A673 (cell line): ENCODE measurements around the gene MXRA8. TPM values are rescaled to one million over a fixed set of nuclear protein-coding genes. Genes with fewer than 3 reads are reported as not detected.

Source experiments
- BruUV-seq: library from RNA; stranded (reverse); fragments of 400-500 nt; replicated peaks from 2 replicates; lab custom pipeline; 2021; lab: Mats Ljungman, UMichigan
- CTCF ChIA-PET: fragments of 300-600 bp; sonication (Branson Sonifier 250); formaldehyde crosslinking; loops from one replicate; lab custom pipeline; 2022; ENCODE audit warnings: antibody characterized with exemption; lab: Charles Lee
- POLR2A ChIA-PET: fragments of 300-600 bp; sonication (Branson Sonifier 250); formaldehyde crosslinking; loops from one replicate; lab custom pipeline; 2022; ENCODE audit warnings: antibody characterized with exemption; ENCODE audit not compliant: low non-redundant PET; lab: Charles Lee
- DNase-seq: peaks from one replicate; pipeline ENCODE4 v3.0.0-alpha.2; 2015; ENCODE audit warnings: low spot score
- H3K27ac ChIP-seq: fragments of 200-600 bp; sonication (generic); 2 replicates; pipeline ENCODE4 v1.5.1; 2016; ENCODE audit warnings: mixed run types, low read depth, mild to moderate bottlenecking, mixed read lengths, antibody characterized with exemption, low read length; ENCODE audit not compliant: poor library complexity, severe bottlenecking
- H3K27me3 ChIP-seq: fragments of 200-600 bp; sonication (generic); replicated peaks from 2 replicates; pipeline ENCODE4 v1.6.1; 2017; ENCODE audit warnings: mixed run types, low read depth, mild to moderate bottlenecking, mixed read lengths, antibody characterized with exemption, low read length; ENCODE audit not compliant: insufficient read depth, poor library complexity
- H3K36me3 ChIP-seq: fragments of 200-600 bp; sonication (generic); 2 replicates; pipeline ENCODE4 v1.6.1; 2016; ENCODE audit warnings: mixed run types, mild to moderate bottlenecking, mixed read lengths, antibody characterized with exemption, low read length; ENCODE audit not compliant: insufficient read depth, poor library complexity, severe bottlenecking
- H3K4me1 ChIP-seq: fragments of 200-600 bp; sonication (generic); 2 replicates; pipeline ENCODE4 v1.6.1; 2017; ENCODE audit warnings: mixed run types, mild to moderate bottlenecking, mixed read lengths, antibody characterized with exemption, low read length; ENCODE audit not compliant: insufficient read depth, poor library complexity, severe bottlenecking
- H3K4me3 ChIP-seq: fragments of 200-600 bp; sonication (generic); 2 replicates; pipeline ENCODE4 v1.5.1; 2016; ENCODE audit warnings: low read depth, mixed run types, mild to moderate bottlenecking, mixed read lengths, low read length; ENCODE audit not compliant: poor library complexity, severe bottlenecking
- H3K9me3 ChIP-seq: fragments of 200-600 bp; sonication (generic); 2 replicates; pipeline ENCODE4 v1.6.1; 2016; ENCODE audit warnings: mixed run types, low read depth, mild to moderate bottlenecking, mixed read lengths, antibody characterized with exemption, low read length; ENCODE audit not compliant: poor library complexity, severe bottlenecking
- CTCF ChIP-seq: fragments of 300-800, 200-600 bp; sonication (generic); conservative IDR thresholded peaks from 2 replicates; pipeline ENCODE4 v1.5.1; 2017; ENCODE audit warnings: low read depth, mild to moderate bottlenecking, antibody characterized with exemption, low read length, moderate library complexity, mixed read lengths
- EZH2 ChIP-seq: fragments of 200-600 bp; sonication (generic); IDR thresholded peaks from 2 replicates; pipeline ENCODE4 v1.6.1; 2017; ENCODE audit warnings: borderline replicate concordance, low read depth, mild to moderate bottlenecking, mixed read lengths, antibody characterized with exemption, low read length; ENCODE audit not compliant: poor library complexity, severe bottlenecking
- intact Hi-C: fragments of 100-400 bp; cut with micrococcal nuclease; formaldehyde crosslinking; loops from one replicate; pipeline ENCODE4 v1.10.0; 2022; ENCODE audit not compliant: unreplicated experiment
- microRNA-seq: library from miRNA; unstranded; fragments of <30 nt; microRNA quantifications from one replicate; pipeline ENCODE4 v1.2.0, GENCODE V29; 2021
- total RNA-seq: library from RNA; stranded (reverse); gene quantifications from 2 replicates; pipeline ENCODE4 v1.2.3, GENCODE V29; 2021

The MXRA8 gene
- total RNA-seq, 1 experiment from 2014 or later = 0.73 TPM

- intact Hi-C loops = loop anchor here (10.0 kb wide), 1 partner anchor 278 kb away; the partner anchor contains the start of gene AGRN
- Histone ChIP-seq H3K4me1 (peaks cover 27% of the 10 kb centered on the region), H3K4me3 (no peak overlapping the region), H3K36me3 (no peaks in the 10 kb centered on the region), H3K9me3 (no peaks in the 10 kb centered on the region), H3K27ac (peak overlapping the region; percentile 89), H3K27me3 (no peaks in the 10 kb centered on the region)
- TF ChIP-seq CTCF (no peak), EZH2 (no peak)
- BruUV-seq = no TSS peak
- ChIA-PET POLR2A (no interaction called here), CTCF (no interaction called here)
- DNase-seq = no peak
These were observed 55.3 kb downstream of the MXRA8 start for GRCh38 chr1:1302951-1303509.

Small RNA genes within 50 kb of the gene (microRNA-seq; reads per million reads assigned to microRNA genes)
- gene MIR6727 = 3.0 reads per million, percentile 6 among the genes with 10 or more reads in this experiment
- gene MIR6808 = 1.3 reads per million

Other genes with a start within 250 kb of the MXRA8 start
- 26.8 and 28.4 TPM in 2 replicates for gene C1orf159, start 242.5 kb downstream of the MXRA8 start, total RNA-seq
- gene TTLL10, start 184.7 kb downstream of the MXRA8 start, total RNA-seq = not detected in 2 replicates
- gene TNFRSF18, start 152.0 kb downstream of the MXRA8 start, total RNA-seq = 0.77 and 1.1 TPM in 2 replicates
- 0.80 and 1.5 TPM in 2 replicates for gene TNFRSF4, start 144.4 kb downstream of the MXRA8 start, total RNA-seq
- 121 and 133 TPM in 2 replicates for gene SDF4, start 126.6 kb downstream of the MXRA8 start, total RNA-seq
- gene B3GALT6, start 126.3 kb downstream of the MXRA8 start, total RNA-seq = 41.3 and 41.8 TPM in 2 replicates
- 2.9 and 4.4 TPM in 2 replicates for gene C1QTNF12, start 111.8 kb downstream of the MXRA8 start, total RNA-seq
- 86.4 and 92.8 TPM in 2 replicates for gene UBE2J2, start 84.7 kb downstream of the MXRA8 start, total RNA-seq
- 4.5 and 13.0 TPM in 2 replicates for gene SCNN1D, start 78.1 kb downstream of the MXRA8 start, total RNA-seq
- gene ACAP3, start 50.6 kb downstream of the MXRA8 start, total RNA-seq = 67.6 and 71.9 TPM in 2 replicates
- 28.5 and 31.3 TPM in 2 replicates for gene PUSL1, start 50.0 kb downstream of the MXRA8 start, total RNA-seq
- gene INTS11, start 33.9 kb downstream of the MXRA8 start, total RNA-seq = 156 and 182 TPM in 2 replicates
- gene CPTP, start 33.8 kb downstream of the MXRA8 start, total RNA-seq = 17.0 and 20.8 TPM in 2 replicates
- gene TAS1R3, start 27.3 kb downstream of the MXRA8 start, total RNA-seq = 0.21 and 0.39 TPM in 2 replicates
- 48.0 and 58.1 TPM in 2 replicates for gene DVL1, start 9.1 kb downstream of the MXRA8 start, total RNA-seq
- 172 and 176 TPM in 2 replicates for gene AURKAIP1, start 16.7 kb upstream of the MXRA8 start, total RNA-seq
- 206 and 213 TPM in 2 replicates for gene CCNL2, start 40.8 kb upstream of the MXRA8 start, total RNA-seq
- 137 and 151 TPM in 2 replicates for gene MRPL20, start 48.7 kb upstream of the MXRA8 start, total RNA-seq
- not detected in 2 replicates for gene ANKRD65, start 62.7 kb upstream of the MXRA8 start, total RNA-seq
- 0.92 and 2.7 TPM in 2 replicates for gene VWA1, start 77.1 kb upstream of the MXRA8 start, total RNA-seq
- 0.22 and 0.39 TPM in 2 replicates for gene ATAD3C, start 91.1 kb upstream of the MXRA8 start, total RNA-seq
- gene ATAD3B, start 113.2 kb upstream of the MXRA8 start, total RNA-seq = 46.1 and 68.9 TPM in 2 replicates
- gene ATAD3A, start 153.6 kb upstream of the MXRA8 start, total RNA-seq = 83.1 and 92.7 TPM in 2 replicates
- 6.8 and 9.1 TPM in 2 replicates for gene TMEM240, start 182.1 kb upstream of the MXRA8 start, total RNA-seq
- 182 and 193 TPM in 2 replicates for gene SSU72, start 216.3 kb upstream of the MXRA8 start, total RNA-seq
- 1.7 and 2.5 TPM in 2 replicates for gene FNDC10, start 241.6 kb upstream of the MXRA8 start, total RNA-seq